IPS DF 6.9 (cell line): Measurements from ENCODE around the gene RFX5.

Experiments used
- DNase-seq: peaks from one replicate; pipeline ENCODE4 v3.0.0-alpha.2; 2013; ENCODE audit warnings: low read depth, low spot score
- H3K27ac ChIP-seq: one replicate; pipeline ENCODE4 v1.5.1; 2013; ENCODE audit warnings: low read length, control low read depth
- H3K27me3 ChIP-seq: 2 replicates; pipeline ENCODE4 v1.6.1; 2013; ENCODE audit warnings: mild to moderate bottlenecking, low read length; ENCODE audit not compliant: control insufficient read depth, insufficient read depth
- H3K36me3 ChIP-seq: 2 replicates; pipeline ENCODE4 v1.6.1; 2013; ENCODE audit warnings: low read length; ENCODE audit not compliant: control insufficient read depth, insufficient read depth
- H3K4me1 ChIP-seq: 2 replicates; pipeline ENCODE4 v1.6.1; 2013; ENCODE audit warnings: low read length; ENCODE audit not compliant: control insufficient read depth, insufficient read depth
- H3K4me3 ChIP-seq: 2 replicates; pipeline ENCODE4 v1.5.1; 2013; ENCODE audit warnings: mild to moderate bottlenecking, low read length
- H3K9me3 ChIP-seq: 2 replicates; pipeline ENCODE4 v1.6.1; 2013; ENCODE audit warnings: low read length, inconsistent platforms; ENCODE audit not compliant: control insufficient read depth, insufficient read depth
- WGBS: extraction: QIAGEN DNeasy Blood & Tissue Kit; methylation state at CpG from one replicate; pipeline ENCODE4 v1.1.7; 2013; ENCODE audit warnings: mixed read lengths, missing lambda C conversion rate; ENCODE audit not compliant: insufficient read length, insufficient coverage; 5-methylcytosine and 5-hydroxymethylcytosine counted together

Gene RFX5

DNA sequence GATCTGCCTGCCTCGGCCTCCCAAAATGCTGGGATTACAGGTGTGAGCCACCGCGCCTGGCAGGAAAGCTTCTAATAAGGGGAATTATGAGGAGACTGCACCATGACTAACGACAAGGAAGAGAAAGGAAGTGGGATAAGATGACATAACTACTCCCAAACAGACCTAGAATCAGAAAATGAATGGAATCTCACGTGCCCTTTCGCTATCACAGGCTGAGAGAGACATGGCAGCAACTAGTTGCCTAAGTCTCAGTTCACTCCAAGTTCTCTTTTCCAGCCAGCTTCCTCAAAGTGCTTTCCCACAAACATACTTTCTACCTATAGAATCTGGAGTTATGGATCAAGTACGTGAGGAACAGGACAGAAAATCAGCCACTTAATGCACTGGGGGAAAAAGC lies 21.8 kb downstream of the RFX5 start:
- DNase-seq, result no peak
- H3K36me3 ChIP-seq, result no peaks in the 10 kb centered on the region; the same call in 1 of the 2 replicates
- no peaks in the 10 kb centered on the region for H3K4me1 ChIP-seq
- H3K27me3 ChIP-seq, result no peaks in the 10 kb centered on the region
- no CpG with 5 or more reads among the region's 7 CpGs for WGBS
- no peak overlapping the region for H3K4me3 ChIP-seq
- no peaks in the 10 kb centered on the region for H3K9me3 ChIP-seq
- no peak overlapping the region for H3K27ac ChIP-seq

DNA sequence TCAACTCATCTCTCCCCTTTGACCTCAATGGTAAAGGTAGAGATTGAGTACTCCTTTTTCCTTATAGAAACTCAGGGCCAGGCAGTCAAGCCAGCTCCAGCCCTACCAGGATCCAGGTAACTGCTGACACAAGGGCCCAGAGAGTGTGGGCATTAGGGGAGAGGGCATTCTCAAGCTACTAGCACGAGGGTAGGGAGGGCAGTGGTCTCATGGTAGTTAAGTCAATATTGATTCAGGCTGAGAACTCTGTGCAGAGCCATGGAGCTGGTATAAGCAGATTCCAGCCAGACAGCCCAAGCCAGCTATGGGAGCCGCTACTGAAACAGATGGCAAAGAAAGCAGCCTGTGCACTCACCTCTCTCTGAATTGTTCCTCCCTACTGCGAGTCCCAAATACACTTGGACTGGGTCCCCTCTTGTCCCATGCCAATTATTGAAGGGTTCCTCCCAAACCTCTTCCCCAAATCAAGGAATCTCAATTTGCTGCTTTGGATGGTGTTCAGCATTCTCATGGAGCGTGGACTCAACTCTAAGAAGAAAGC lies 22.6 kb downstream of the RFX5 start:
- Histone ChIP-seq H3K9me3 (no peaks in the 10 kb centered on the region), H3K4me1 (no peaks in the 10 kb centered on the region), H3K36me3 (no peaks in the 10 kb centered on the region; the same call in 1 of the 2 replicates), H3K27ac (no peak overlapping the region), H3K4me3 (no peak overlapping the region), H3K27me3 (no peaks in the 10 kb centered on the region)
- DNase-seq, result no peak
- WGBS, result no CpG with 5 or more reads among the region's 4 CpGs

DNA sequence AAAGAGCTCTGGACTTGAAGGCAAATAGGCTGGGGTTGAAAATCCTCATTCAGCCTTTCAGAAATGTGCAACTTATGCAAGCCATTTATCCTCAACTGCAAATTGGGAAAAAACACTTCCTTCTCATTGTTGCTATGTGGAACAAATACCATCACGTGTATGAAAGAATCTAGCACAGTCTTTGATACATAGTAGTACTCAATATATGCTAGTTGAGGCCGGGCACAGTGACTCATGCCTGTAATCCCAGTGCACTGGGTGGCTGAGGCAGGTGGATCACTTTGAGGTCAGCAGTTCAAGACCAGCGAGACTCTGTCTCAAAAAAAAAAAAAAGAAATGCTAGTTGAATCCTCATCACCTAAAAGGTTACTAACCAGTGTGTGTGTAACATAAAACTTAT lies 28.1 kb downstream of the RFX5 start:
- no peak overlapping the region for H3K27ac ChIP-seq
- H3K9me3 ChIP-seq, result no peaks in the 10 kb centered on the region
- H3K4me3 ChIP-seq, result no peak overlapping the region
- no peaks in the 10 kb centered on the region for H3K27me3 ChIP-seq
- no peak for DNase-seq
- H3K4me1 ChIP-seq, result no peaks in the 10 kb centered on the region
- WGBS, result no CpG with 5 or more reads among the region's 3 CpGs
- H3K36me3 ChIP-seq, result no peaks in the 10 kb centered on the region; the same call in 1 of the 2 replicates

DNA sequence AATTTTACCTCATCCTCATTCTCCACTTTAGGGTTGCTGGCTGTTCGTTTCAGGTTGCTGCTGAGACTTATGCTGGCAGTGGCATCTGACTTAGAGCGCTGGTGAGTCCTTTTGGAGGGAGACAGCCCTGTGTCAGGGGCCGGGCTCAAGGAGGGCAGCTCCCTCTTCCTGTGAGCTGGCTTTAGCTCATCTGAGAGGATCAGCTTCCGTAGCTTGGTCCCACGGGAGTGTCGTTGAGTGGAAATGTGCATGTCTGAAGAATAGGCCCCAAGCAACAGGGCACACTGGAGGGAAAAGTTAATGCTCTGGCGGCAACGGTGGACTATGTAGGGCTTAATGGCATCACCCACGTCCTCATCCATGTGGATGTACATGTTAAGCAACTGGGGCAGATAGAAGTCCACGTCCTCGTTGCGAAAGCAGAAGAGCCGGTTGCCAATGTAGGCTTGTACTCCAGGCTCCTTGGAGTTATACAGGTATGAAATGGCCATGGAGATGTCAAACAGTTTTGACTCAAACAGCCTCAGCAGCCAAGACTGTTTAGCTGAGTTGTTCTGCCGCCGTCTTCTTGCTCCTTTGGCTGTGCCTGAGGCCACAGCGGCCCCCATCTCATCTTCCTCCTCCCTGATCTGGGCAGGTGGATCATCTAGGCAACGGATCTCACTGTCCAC lies 31.4 kb downstream of the RFX5 start:
- no peaks in the 10 kb centered on the region for H3K36me3 ChIP-seq
- WGBS, result no CpG with 5 or more reads among the region's 17 CpGs
- no peak for DNase-seq

DNA sequence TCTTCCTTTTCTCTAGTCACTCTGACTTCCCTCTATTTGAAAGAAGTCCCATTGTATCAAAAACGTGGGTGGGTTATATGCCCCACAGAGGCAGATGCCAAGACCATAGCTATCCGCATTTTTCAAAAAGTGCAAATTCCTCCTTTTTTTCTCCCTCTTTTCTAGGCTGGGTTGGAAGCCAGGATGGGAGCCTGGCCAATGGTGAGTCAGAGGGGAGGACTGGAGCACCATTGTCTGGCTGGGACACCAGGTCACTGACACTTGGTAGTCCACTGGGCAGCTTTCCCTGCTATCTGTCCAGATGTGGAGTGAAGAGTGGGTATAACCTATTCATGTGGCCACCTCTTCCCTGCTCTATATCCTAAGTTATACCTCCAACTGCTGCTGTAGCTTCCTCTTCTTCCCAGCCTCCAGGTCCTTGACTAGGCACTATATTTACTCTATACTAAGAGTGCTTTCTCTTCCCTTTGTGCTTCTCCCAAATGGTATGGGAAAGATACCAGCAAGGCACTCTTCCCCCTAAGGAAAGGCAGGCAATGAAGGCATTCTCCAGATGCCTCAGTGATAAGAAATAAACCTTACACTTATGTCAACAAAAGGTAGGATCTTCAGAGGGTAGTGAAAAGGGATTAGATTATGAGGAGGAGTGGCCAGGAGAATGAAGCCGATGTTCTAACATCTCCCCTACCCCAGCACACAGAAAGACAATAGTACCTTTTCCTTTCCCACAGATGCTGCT lies 32.7 kb downstream of the RFX5 start:
- Histone ChIP-seq H3K27me3 (no peaks in the 10 kb centered on the region), H3K27ac (no peak overlapping the region), H3K9me3 (no peaks in the 10 kb centered on the region), H3K4me3 (no peak overlapping the region), H3K4me1 (no peaks in the 10 kb centered on the region), H3K36me3 (no peaks in the 10 kb centered on the region)
- no peak for DNase-seq
- no CpG with 5 or more reads among the region's 3 CpGs for WGBS

More for the DNA sequence above, 31.4 kb downstream of the RFX5 start:
- Histone ChIP-seq H3K4me1 (no peaks in the 10 kb centered on the region), H3K27ac (no peak overlapping the region), H3K9me3 (no peaks in the 10 kb centered on the region), H3K27me3 (no peaks in the 10 kb centered on the region), H3K4me3 (no peak overlapping the region)

DNA sequence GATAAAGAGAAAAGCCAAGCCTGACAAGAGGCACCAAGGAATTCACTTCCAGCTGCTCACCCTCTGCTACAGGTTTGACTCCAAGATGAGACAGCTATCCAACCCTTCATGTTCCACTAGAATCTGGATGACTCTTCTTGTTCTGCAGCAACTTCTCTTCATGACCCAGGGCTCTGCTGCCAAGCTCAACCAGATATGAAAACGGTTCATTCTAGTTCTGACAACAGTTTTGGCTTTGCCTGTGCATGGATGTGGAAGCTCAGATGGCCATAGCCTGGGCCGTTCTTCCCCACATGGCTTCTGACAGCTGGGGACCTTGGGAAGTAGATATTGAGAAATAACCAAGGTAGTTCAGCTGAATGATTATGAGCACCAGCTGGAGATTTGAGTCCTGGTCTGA lies 33.6 kb downstream of the RFX5 start:
- Histone ChIP-seq H3K4me1 (no peaks in the 10 kb centered on the region), H3K27me3 (no peaks in the 10 kb centered on the region), H3K4me3 (no peak overlapping the region), H3K36me3 (no peaks in the 10 kb centered on the region), H3K9me3 (no peaks in the 10 kb centered on the region), H3K27ac (no peak overlapping the region)
- no peak for DNase-seq
- no CpG with 5 or more reads among the region's 2 CpGs for WGBS

DNA sequence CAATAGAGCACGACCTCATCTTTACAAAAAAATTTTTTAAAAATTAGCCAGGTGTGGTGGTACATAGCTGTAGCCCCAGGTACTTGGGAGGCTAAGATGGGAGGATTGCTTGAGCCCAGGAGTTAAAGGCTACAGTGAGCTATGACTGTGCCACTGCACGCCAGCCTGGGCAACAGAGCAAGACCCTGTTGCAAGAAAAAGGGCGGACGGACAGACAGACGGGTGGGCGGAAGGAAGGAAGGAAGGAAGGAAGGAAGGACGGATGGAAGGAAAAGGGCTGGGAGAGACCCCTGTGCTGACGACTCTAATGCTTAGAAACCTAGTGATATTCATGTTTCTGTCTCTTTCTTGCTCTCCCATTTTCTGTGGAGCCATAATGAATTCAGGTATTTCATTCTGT lies 34.2 kb downstream of the RFX5 start:
- Histone ChIP-seq H3K4me1 (no peaks in the 10 kb centered on the region), H3K36me3 (no peaks in the 10 kb centered on the region), H3K4me3 (no peak overlapping the region), H3K27me3 (no peaks in the 10 kb centered on the region), H3K9me3 (no peaks in the 10 kb centered on the region), H3K27ac (no peak overlapping the region)
- no peak for DNase-seq
- WGBS, result no CpG with 5 or more reads among the region's 8 CpGs

DNA sequence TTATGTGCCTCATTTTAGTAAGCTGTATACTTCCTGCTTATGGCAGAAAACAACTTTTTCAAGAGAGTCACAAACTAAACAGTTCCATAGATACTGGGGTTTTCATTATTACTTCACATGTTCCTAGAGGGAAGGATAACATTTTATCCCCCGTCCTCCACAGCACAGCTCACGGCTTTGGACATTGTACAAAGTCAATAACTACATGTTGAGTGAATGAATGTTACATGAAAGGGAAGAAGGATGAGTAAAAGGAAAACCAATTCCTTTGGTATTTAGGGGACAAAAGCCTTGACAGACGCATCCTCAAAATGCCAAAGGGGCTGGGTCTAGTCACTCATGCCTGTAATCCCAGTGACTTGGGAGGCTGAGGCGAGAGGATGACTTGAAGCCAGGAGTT lies 34.6 kb downstream of the RFX5 start:
- Histone ChIP-seq H3K27me3 (no peaks in the 10 kb centered on the region), H3K27ac (no peak overlapping the region), H3K4me1 (no peaks in the 10 kb centered on the region), H3K9me3 (no peaks in the 10 kb centered on the region), H3K36me3 (peaks cover under 1% of the 10 kb centered on the region; the same call in 1 of the 2 replicates), H3K4me3 (no peak overlapping the region)
- no peak for DNase-seq
- WGBS, result no CpG with 5 or more reads among the region's 4 CpGs

DNA sequence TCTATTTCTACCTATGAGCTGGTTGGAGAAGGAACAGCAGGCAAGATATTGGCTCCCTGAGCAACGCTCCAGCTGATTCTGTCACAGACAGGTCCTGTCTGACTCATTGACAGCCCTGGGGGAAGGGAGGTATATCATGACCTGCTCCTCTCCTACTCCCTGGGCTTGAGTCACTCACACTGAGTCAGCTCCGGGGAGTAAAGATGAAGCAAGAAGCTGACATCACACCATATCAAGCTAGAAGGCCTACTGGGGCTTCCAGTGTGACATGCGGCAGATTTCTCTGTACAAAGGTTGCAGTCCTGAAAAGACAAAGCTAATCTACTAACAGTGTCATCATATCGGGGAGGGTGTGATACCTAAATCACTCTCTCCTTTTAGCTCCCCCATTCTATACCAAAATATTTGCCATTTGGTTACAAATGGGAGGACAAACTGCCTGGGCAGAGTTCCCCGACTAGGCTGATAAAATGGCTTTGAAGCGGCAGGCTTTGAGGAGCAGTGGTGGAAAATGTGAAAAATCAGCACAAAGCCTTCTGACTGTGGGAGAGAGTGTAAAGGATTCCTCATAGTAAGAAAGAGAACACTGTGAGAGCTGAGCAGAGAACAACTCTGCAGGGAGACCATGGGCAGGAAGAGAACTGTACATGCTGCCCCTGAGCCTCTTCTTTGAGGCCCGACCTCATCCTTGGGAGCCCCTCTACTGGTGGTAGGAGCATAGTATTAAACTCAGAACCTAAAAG lies 35.3 kb downstream of the RFX5 start:
- Histone ChIP-seq H3K27ac (no peak overlapping the region), H3K36me3 (peaks cover 2% of the 10 kb centered on the region; the same call in 1 of the 2 replicates), H3K9me3 (no peaks in the 10 kb centered on the region), H3K4me3 (no peak overlapping the region), H3K27me3 (no peaks in the 10 kb centered on the region), H3K4me1 (no peaks in the 10 kb centered on the region)
- no CpG with 5 or more reads among the region's 7 CpGs for WGBS
- no peak for DNase-seq

DNA sequence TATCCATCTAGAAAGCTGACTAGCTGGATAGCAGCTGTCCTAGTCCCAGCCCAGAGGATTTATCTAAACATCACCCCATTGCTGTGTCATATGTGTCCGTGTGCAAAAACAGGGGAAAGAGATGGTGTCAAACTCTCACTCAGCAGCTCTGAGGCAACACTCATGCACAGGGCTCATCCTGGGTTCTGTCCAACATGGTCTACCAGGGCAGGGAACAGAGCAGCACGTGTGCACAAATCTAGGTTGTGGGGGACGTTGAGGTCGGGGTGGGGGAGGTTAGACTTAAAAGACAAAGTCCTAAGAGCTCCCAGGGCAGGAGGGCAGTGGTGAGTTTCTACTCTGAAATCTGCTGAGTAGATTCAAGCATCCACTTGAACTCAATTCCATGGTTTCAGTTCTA lies 36.0 kb downstream of the RFX5 start:
- Histone ChIP-seq H3K36me3 (peaks cover 4% of the 10 kb centered on the region; the same call in 1 of the 2 replicates), H3K4me3 (no peak overlapping the region), H3K4me1 (no peaks in the 10 kb centered on the region), H3K27me3 (no peaks in the 10 kb centered on the region), H3K9me3 (no peaks in the 10 kb centered on the region), H3K27ac (no peak overlapping the region)
- no CpG with 5 or more reads among the region's 4 CpGs for WGBS
- DNase-seq, result no peak
